ENCODE data around the gene CCDC70. TPM values are rescaled to one million over a fixed set of nuclear protein-coding genes. Genes with fewer than 3 reads are reported as not detected.

Gene CCDC70
- total and polyA plus RNA-seq, 2 of the 8 experiments (the other 6 are each of a cell fraction or from before 2014, with no cell fraction given) = not detected

DNA sequence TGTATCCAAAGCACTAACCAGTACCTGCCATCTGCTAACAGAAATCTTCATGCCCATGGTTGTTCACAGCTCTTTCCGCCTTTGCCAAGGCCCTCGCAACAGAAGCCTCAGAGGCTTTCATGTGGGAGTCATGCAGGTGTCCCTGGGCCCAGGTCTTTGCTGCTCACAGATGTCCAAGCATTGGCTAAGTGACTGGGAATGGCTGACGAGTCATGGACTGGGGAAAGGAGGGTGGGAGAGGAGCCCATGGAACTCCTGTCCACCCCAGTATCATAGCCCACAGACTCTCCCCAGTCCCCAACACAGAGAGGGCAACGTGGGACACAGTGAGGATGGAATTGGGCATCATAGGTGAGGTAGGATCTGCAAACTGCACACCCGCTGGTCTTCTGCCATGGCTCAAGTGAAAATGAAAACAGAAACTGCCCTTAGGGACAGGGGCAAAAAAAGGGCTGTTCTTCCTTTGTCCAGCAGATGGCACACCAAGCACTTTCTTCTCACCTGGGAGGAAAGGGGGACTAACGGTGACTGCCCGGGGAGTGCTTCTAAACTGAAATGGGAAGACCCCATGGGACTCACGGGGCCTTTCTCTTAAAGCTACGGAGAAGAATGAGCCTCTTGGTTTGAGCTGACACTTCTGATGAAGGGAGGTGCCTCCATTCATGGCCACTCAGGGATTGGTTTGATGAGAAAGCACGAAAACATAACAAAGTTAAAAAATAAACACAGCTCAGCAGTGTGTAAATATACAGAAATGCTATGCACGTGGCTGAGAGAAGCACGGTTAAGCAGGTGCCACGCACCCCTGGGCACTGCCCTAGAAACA, 46.7 kb upstream of the CCDC70 start:
- Histone ChIP-seq H3K36me3 (ENCODE audit: control insufficient read depth in 2 of 4, insufficient read depth in 4 of 4, low read length in 3 of 4) (no peaks in the 10 kb centered on the region), H3K4me3 (ENCODE audit: extremely low read depth in 1 of 4, insufficient read depth in 2 of 4, low read depth in 3 of 4, low read length in 4 of 4) (peak overlapping the region in 1 of 4 experiments; percentile 8; a peak in 1 of 8 replicates), H4K5ac (ENCODE audit: insufficient read length, low read depth, low read length) (no peak overlapping the region), H3K9ac (replicated peaks in 1 of 4; ENCODE audit: extremely low read depth in 1 of 4, low read depth in 3 of 4, low read length in 3 of 4) (no peak overlapping the region), H3K79me1 (ENCODE audit: low read depth, low read length) (no peaks in the 10 kb centered on the region), H3K18ac (ENCODE audit: extremely low read depth, low read length) (no peak overlapping the region), H4K91ac (replicated peaks; ENCODE audit: insufficient read length, low read length) (no peak overlapping the region), H2BK12ac (ENCODE audit: low read depth, low read length) (peak overlapping the region; percentile 20; the same call in 1 of the 2 replicates), H3K27ac (ENCODE audit: low read depth, low read length) (no peak overlapping the region), H3K56ac (replicated peaks; ENCODE audit: insufficient read length, low read depth, low read length) (no peak overlapping the region), H3K27me3 (replicated peaks in 1 of 4; ENCODE audit: control insufficient read depth in 3 of 4, extremely low read depth in 1 of 4, insufficient read depth in 3 of 4, low read length in 3 of 4) (peaks cover 0 to 3% (median 1%) of the 10 kb centered on the region in 4 experiments; a peak in 2 of 7 replicates), H2BK20ac (ENCODE audit: low read length) (no peak overlapping the region), H3K9me3 (ENCODE audit: insufficient read depth in 2 of 2, low read depth in 1 of 2, low read length in 1 of 2) (no peaks in the 10 kb centered on the region), H2BK5ac (ENCODE audit: low read depth, low read length) (no peak overlapping the region), H3K4ac (replicated peaks; ENCODE audit: insufficient read length, low read depth, low read length) (no peak overlapping the region), H4K8ac (ENCODE audit: extremely low read depth, insufficient read depth, low read length) (no peak overlapping the region), H2AK5ac (ENCODE audit: low read depth, low read length) (no peak overlapping the region), H3K79me2 (ENCODE audit: control insufficient read depth in 1 of 2, insufficient read depth in 2 of 2, low read length in 2 of 2) (no peaks in the 10 kb centered on the region), H3K23ac (ENCODE audit: insufficient read length) (no peak overlapping the region), H3K23me2 (ENCODE audit: low read depth, low read length) (no peaks in the 10 kb centered on the region), H3K4me2 (ENCODE audit: insufficient read depth in 1 of 2, low read depth in 2 of 2, low read length in 2 of 2) (peak overlapping the region; percentile 1 to 41; a peak in 2 of 4 replicates), H2BK120ac (replicated peaks; ENCODE audit: low read depth, low read length) (no peak overlapping the region), H4K20me1 (replicated peaks in 1 of 2; ENCODE audit: control insufficient read depth in 1 of 2, insufficient read depth in 2 of 2, low read length in 2 of 2) (no peaks in the 10 kb centered on the region), H2AFZ (ENCODE audit: low read length) (peak overlapping the region; percentile 100), H2BK15ac (ENCODE audit: low read length) (no peak overlapping the region), H3K4me1 (replicated peaks in 1 of 4; ENCODE audit: control insufficient read depth in 3 of 4, insufficient read depth in 4 of 4, low read length in 3 of 4) (peaks cover 0 to 16% (median 7%) of the 10 kb centered on the region in 4 experiments; a peak in 5 of 7 replicates), H3K14ac (ENCODE audit: insufficient read length) (no peak overlapping the region)
- DNase-seq (ENCODE audit: low read depth in 1 of 2, low spot score in 2 of 2) (peak in 1 of 2 experiments; percentile 90), FAIRE-seq (peak; percentile 93)
- CTCF ChIA-PET (ENCODE audit: partially characterized antibody) = interaction anchor here (0.6 to 7.5 kb wide), 48 partner anchors 9 to 690 kb away, joined by 3 to 105 read pairs (median 5); partner anchors contain the start of genes NEK5 and TMEM272
- 54% methylated on average over 13 of the region's 13 CpGs; no CpG with 5 or more reads in 1 of the 2 experiments for WGBS, 2 experiments (ENCODE audit: extremely low coverage in 1 of 2, insufficient coverage in 1 of 2, insufficient read length in 1 of 2, insufficient replicate concordance in 2 of 2, low coverage in 1 of 2, low lambda C conversion rate in 2 of 2, missing lambda C conversion rate in 1 of 2)
- POLR2A ChIA-PET (ENCODE audit: partially characterized antibody) = interaction anchor here (0.7 to 1.9 kb wide), 3 partner anchors 9 to 362 kb away, joined by 3 to 5 read pairs (median 3); partner anchors contain the start of gene INTS6
- TF ChIP-seq TEAD4 (IDR thresholded peaks at IDR 0.05; ENCODE audit: low read depth, low read length) (no peak), SIN3A (conservative IDR thresholded peaks at IDR 0.05 in 1 of 2, IDR thresholded peaks at IDR 0.05 in 1 of 2; ENCODE audit: low read depth in 1 of 2, low read length in 2 of 2) (no peak), NANOG (IDR thresholded peaks at IDR 0.05; ENCODE audit: insufficient read depth, low read depth, low read length, poor library complexity, severe bottlenecking) (no peak), CREB1 (IDR thresholded peaks at IDR 0.05) (no peak), EP300 (IDR thresholded peaks at IDR 0.05; ENCODE audit: borderline replicate concordance in 1 of 2, low read depth in 2 of 2, low read length in 2 of 2) (no peak), RFX5 (IDR thresholded peaks at IDR 0.05; ENCODE audit: borderline replicate concordance, low read depth, low read length) (no peak), YY1 (IDR thresholded peaks at IDR 0.05; ENCODE audit: low read depth, low read length) (peak; percentile 52; the same call in 1 of the 2 replicates), SIX5 (IDR thresholded peaks at IDR 0.05; ENCODE audit: low read depth, low read length) (no peak), SUZ12 (IDR thresholded peaks at IDR 0.05; ENCODE audit: low read length) (no peak)
- TF ChIP-seq, protein P1, sequence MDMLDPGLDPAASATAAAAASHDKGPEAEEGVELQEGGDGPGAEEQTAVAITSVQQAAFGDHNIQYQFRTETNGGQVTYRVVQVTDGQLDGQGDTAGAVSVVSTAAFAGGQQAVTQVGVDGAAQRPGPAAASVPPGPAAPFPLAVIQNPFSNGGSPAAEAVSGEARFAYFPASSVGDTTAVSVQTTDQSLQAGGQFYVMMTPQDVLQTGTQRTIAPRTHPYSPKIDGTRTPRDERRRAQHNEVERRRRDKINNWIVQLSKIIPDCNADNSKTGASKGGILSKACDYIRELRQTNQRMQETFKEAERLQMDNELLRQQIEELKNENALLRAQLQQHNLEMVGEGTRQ (IDR thresholded peaks at IDR 0.05; ENCODE audit: low read length) = no peak

Data from H1 (cell line).